IPS-NIHi11 (cell line): Measurements from ENCODE around the gene C2CD4D.

Experiments
- DNase-seq: peaks from one replicate; pipeline ENCODE4 v3.0.0; 2012; ENCODE audit warnings: mixed read lengths, low spot score

C2CD4D gene

GRCh38 chr1:151834239-151834638 lies 5.4 kb downstream of the C2CD4D start:
- no peak for DNase-seq

GRCh38 chr1:151833172-151833900 lies 6.3 kb downstream of the C2CD4D start:
- DNase-seq, result no peak

GRCh38 chr1:151832318-151832980 lies 7.2 kb downstream of the C2CD4D start:
- DNase-seq, result no peak

GRCh38 chr1:151831605-151832004 lies 8.0 kb downstream of the C2CD4D start, which contains the start of gene RORC:
Gene RORC (minus strand): TSS chr1:151831802. CDS start chr1:151831764, 38 bp downstream.
- DNase-seq, result no peak

GRCh38 chr1:151831256-151831591 lies 8.4 kb downstream of the C2CD4D start:
- no peak for DNase-seq

GRCh38 chr1:151830055-151830454 lies 9.6 kb downstream of the C2CD4D start:
- DNase-seq, result no peak

- DNase-seq, result no peak
These were observed 10.1 kb downstream of the C2CD4D start for GRCh38 chr1:151829352-151830046.

GRCh38 chr1:151828921-151829320 lies 10.7 kb downstream of the C2CD4D start:
- peak; percentile 90 for DNase-seq

GRCh38 chr1:151827853-151828252 lies 11.8 kb downstream of the C2CD4D start:
- DNase-seq, result no peak

- peak; percentile 69 for DNase-seq
These were observed 13.6 kb downstream of the C2CD4D start for GRCh38 chr1:151825751-151826660.

GRCh38 chr1:151825204-151825603 lies 14.4 kb downstream of the C2CD4D start:
- no peak for DNase-seq

GRCh38 chr1:151823175-151823574 lies 16.4 kb downstream of the C2CD4D start:
- DNase-seq, result no peak

GRCh38 chr1:151822404-151822803 lies 17.2 kb downstream of the C2CD4D start:
- DNase-seq, result no peak

GRCh38 chr1:151820940-151821339 lies 18.7 kb downstream of the C2CD4D start:
- DNase-seq, result no peak

GRCh38 chr1:151819976-151820623 lies 19.5 kb downstream of the C2CD4D start:
- no peak for DNase-seq

GRCh38 chr1:151819227-151819835 lies 20.3 kb downstream of the C2CD4D start:
- no peak for DNase-seq

- no peak for DNase-seq
These were observed 22.3 kb downstream of the C2CD4D start for GRCh38 chr1:151817353-151817730.

GRCh38 chr1:151816548-151817352 lies 22.9 kb downstream of the C2CD4D start:
- DNase-seq, result no peak

GRCh38 chr1:151815716-151816327 lies 23.8 kb downstream of the C2CD4D start:
- no peak for DNase-seq
